ENCODE results near the gene PKNOX1.
"Not testable (repeated sequence)": the region's sequence is repeated elsewhere in the genome, so short reads cannot be mapped to it uniquely, and the experiment has no call there.

The PKNOX1 gene

GRCh38 chr21:43020177-43020576, 45.8 kb downstream of the PKNOX1 start:
- DNase-seq (ENCODE audit: low read depth) = no peak

GRCh38 chr21:43020771-43021170, 46.4 kb downstream of the PKNOX1 start:
- DNase-seq (ENCODE audit: low read depth) = no peak

- no peak for DNase-seq (ENCODE audit: low read depth)
Observed at GRCh38 chr21:43021191-43021590, 46.8 kb downstream of the PKNOX1 start.

DNA sequence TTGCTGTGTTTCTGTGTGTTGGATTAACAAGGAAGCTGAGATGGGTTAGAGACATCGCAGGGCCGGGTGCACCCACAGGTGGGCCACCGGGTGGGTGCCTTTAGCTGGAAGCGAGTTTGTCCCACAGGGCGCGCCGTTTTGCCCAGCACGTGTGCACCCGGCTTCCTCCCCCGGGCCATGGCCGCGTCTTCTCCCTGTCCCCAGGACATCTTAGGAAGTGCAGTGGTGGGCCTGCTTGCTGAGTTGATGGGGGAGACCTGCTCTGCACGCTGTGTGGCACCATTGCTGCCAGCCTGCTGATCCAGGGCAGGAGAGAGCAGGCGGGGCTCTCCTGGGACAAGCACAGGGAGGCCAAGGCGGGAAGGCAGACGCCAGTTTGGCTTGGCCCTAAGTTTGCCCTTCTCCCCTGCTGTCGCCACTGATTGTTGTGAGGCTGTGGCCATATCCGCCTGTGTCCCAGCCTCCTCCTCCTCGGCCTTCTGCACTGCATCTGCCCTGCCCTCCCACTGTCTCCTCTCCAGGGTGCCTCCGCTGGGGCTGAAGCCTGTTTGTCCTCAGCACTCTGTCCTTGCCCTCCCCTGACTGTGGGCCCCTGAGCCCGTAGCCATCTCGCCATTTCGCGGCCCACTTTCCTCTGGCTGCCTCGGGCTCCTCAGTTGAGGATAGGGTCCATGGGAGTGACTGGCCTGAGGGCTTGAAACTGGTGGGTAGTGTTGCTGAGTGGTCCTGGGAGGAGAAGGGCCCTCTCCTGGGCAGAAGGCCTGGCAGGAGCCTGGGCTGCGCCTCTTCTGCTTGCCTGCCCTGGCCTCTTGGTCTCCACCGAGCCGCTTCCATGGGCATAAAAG, 47.6 kb downstream of the PKNOX1 start:
- DNase-seq (ENCODE audit: low read depth) = no peak

- DNase-seq (ENCODE audit: low read depth) = no peak
Observed at GRCh38 chr21:43023175-43023574, 48.8 kb downstream of the PKNOX1 start.

GRCh38 chr21:43024439-43025136, 50.2 kb downstream of the PKNOX1 start:
- DNase-seq (ENCODE audit: low read depth) = no peak

GRCh38 chr21:43025636-43026180, 51.3 kb downstream of the PKNOX1 start:
- no peak for DNase-seq (ENCODE audit: low read depth)

DNA sequence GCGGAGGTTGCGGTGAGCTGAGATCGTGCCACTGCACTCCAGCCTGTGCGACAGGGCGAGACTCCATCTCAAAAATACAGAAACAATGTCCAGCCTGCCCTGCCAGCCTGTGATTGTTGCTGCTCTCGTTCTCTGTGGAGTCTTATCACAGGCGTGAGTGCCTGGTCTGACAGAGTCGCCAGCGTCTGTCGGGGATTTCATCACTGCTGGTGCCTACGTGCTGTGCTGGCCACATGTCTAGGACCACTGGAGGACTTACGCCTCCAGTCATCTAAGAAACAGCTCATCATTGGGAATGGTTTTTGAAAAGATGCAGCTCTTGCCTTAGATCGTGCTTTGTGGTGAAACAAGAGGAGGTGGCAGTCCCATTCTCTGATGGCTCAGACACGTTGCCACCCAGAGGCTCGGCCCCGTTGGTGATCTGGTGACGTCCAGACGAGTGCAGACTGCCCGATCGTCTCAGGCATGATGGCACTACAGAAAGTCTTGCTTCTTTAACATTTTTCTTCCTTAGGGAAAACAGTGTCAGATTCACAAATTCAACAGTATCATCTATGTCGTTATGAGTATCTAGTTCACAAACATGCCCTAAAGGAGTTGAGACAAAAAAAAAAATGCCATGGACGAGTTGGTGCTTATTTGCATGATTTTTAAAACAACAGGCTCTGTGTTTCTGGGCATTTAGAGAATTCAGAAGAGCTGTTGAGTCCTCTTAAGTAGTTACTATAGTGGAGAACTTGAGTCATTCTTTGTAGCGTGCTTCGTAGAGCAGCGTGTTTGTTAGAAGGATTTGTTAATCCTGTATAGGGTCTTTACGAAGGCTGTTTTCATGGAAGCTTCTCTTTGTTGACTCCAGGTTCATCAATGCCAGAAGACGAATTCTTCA, 53.7 kb downstream of the PKNOX1 start:
- no peak for DNase-seq (ENCODE audit: low read depth)

- no peak for DNase-seq (ENCODE audit: low read depth)
Observed at GRCh38 chr21:43029785-43030184, 55.4 kb downstream of the PKNOX1 start.

DNA sequence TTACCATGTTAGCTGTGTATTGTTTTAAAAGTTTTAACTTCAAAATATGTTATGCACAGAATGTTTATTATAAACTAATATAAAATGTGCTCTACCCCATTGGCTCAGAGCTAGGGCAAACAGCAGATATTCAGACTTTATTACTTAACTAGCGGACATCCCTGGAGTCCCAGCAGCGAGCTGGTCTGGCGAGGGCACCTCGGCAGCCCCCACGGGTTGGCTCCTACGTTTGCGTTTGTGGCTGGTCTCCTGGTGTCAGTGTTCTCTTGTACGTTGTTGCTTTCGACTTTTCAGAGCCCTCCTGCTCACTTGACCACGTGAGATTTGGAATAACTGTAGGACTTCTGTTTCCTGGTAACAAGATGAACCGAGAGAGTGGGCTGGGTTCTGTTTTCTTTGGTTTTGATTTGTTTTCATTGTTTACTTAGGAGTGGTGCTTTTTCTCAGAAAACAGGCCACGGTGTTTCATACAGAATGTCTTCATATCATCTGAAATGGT, 56.8 kb downstream of the PKNOX1 start:
- no peak for DNase-seq (ENCODE audit: low read depth)

- DNase-seq (ENCODE audit: low read depth) = no peak
Observed at GRCh38 chr21:43034101-43034500, 59.7 kb downstream of the PKNOX1 start.

- DNase-seq (ENCODE audit: low read depth) = no peak
Observed at GRCh38 chr21:43034826-43035225, 60.5 kb downstream of the PKNOX1 start.

- DNase-seq (ENCODE audit: low read depth) = not testable (repeated sequence)
Observed at GRCh38 chr21:43036889-43037288, 62.5 kb downstream of the PKNOX1 start.

DNA sequence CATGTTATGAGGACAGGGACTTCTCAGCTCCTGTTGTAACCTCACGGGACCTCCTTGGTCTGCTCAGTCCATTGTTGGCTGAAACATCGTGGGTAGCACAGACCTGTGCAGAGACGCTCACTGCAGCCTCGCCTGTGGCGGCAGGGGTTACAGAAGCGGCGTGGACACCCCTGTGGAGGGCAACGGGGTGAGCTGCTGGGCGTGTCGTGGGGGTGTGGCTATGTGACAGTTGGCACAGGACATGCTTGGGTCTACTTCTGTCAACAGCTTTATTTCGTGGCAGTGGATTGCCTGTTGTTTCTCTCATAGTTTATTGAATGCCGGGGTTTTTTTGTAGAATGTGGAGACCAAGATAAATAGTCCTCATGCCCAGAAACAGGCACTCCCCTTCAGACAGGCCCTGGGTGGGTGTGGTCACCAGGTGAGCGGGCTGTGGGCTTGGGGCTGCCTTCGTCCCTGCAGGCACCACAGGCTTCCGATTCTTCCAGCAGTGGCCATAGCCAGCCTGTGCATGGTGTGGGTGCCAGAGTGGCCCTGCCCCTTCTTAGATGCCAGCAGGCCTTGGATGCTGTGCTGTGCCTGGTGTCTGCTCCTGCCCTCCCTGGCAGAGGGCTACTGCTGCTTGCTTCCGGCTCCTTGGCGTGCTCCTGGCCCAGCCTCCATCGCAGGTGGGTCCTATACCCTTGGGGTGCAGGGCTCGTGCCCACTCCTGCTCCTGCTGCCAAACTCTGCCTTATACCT, 63.7 kb downstream of the PKNOX1 start:
- DNase-seq (ENCODE audit: low read depth) = not testable (repeated sequence)

DNA sequence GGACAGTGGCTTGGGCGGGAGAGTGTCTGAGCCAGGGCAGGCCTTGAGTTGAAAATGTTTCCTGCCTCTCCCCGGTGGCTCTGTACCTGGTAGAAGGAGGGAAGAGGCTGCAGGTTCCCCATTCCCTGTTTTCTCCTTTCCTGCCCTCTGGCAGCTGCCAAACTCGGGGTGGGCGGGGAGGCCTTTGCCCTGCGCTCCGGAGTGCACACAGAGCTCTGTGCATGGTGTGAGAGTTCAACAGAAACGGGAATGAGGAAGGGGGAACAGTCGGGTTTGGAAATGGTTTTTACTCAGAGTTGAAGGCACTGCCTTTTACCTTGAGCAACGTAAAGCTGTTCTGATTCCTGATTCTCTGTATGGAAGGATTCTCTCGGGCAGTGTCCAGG, 64.3 kb downstream of the PKNOX1 start:
- DNase-seq (ENCODE audit: low read depth) = not testable (repeated sequence)

DNA sequence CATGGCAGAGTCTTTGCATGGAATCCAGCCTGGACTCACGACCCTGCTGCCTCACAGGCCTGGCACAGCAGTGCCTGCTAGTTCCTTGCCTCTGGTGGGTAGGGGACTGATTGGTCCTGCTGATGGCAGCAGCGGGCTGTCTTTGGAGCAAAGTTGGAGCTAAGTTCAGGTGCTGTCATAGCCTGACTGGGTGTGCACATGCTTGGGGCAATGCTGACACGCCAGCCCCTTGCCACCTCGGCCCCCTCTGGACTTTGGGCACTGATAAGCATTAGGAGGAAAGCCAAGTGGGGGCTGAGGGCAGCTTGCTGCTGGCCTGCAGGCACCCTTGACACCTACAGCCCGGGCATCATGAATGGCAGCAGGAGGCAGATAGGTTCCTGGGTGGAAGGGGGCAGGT, 67.8 kb downstream of the PKNOX1 start:
- not testable (repeated sequence) for DNase-seq (ENCODE audit: low read depth)

DNA sequence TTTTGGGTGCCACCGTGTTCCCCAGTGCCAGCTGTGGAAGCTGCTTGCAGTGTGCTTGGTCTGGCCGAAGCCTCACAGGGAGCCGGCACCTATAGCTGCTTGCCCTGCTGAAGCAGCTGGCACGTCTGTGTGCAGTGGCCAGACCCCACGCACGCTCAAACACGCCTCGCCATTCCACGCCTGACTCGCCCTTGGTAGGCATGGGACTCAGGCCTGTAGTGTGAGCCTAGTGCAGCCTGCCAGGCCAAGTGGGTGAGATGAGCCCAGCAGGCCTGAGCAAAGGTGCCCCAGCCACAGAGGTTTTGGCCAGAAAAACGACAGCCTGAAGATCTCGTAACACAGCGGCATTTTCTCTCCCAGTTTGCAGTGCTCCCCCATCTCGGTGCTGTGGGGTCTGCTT, 68.9 kb downstream of the PKNOX1 start:
- not testable (repeated sequence) for DNase-seq (ENCODE audit: low read depth)

DNA sequence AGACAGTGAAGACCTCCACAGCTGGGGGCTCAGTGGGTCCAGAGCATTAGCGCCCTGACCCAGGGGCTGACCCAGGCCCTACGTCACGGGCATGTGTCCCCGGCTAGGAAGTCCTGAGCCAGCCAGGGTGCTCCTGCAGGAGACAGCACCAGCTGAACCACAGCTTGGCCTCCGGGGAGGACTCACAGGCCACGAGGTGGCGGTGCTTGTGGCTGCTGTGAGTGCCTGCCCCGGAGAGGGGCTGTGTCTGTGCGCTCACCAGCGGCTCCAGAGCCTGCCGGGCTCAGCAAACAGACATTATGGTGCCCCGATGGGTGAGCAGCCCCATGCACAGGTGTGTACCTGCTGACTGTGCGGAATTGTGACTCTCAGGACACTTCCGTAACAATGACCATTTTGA, 70.2 kb downstream of the PKNOX1 start:
- not testable (repeated sequence) for DNase-seq (ENCODE audit: low read depth)

DNA sequence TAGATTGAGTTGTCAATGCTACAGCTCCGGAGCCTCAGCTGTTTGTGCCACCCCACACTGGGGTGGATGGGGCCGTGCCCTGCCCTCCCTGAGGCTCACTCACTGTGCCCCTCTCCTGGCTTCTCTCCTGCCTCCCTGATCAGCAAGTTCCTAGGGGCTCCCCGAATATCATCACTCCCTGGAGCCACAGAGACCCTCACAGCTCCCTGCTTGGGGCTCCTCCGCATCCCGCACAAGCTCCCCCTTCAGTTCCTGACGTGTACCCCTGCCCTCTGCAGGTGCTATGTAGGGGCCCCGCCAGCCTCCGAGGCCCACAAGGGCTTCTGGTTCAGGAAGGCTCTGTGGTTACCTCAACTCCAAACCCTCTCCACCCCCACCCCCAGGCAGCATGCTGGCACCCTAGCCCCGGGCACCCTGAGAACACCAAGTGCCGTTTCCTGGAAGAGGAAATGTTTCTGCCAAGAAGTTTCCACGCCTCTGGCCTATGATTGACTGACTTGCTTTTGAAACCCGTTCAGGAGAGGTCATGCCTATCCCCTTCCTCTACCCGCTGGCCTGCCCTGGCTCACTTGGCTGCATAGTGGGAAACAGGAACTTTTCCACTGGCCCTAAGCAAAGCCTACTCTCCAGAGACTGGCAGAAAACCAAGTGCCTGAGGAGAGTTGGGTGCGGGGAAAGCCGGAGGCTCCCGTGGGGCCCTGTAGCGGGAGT, 71.0 kb downstream of the PKNOX1 start:
- not testable (repeated sequence) for DNase-seq (ENCODE audit: low read depth)
